NCI-H2029 treated with DMSO at 0.1 percent for 48 hours (cell line): ENCODE results near the gene BBLN.
"Not testable (repeated sequence)": the region's sequence is repeated elsewhere in the genome, so short reads cannot be mapped to it uniquely, and the experiment has no call there.

Experiments used
- DNase-seq: peaks from one replicate; lab custom pipeline; 2025; lab: John Stamatoyannopoulos, UW

Gene BBLN

GRCh38 chr9:128163523-128164306, 3.6 kb downstream of the BBLN start:
- no peak for DNase-seq

- DNase-seq = no peak
Measured at GRCh38 chr9:128164307-128164885, 4.3 kb downstream of the BBLN start.

GRCh38 chr9:128166169-128166568, 6.1 kb downstream of the BBLN start:
- no peak for DNase-seq

GRCh38 chr9:128167209-128167608, 7.1 kb downstream of the BBLN start:
- no peak for DNase-seq

- DNase-seq = no peak
Measured at GRCh38 chr9:128168731-128169308, 8.8 kb downstream of the BBLN start.

GRCh38 chr9:128169492-128169891, 9.4 kb downstream of the BBLN start:
- DNase-seq = no peak

GRCh38 chr9:128169925-128170324, 9.9 kb downstream of the BBLN start:
- no peak for DNase-seq

GRCh38 chr9:128174062-128174461, 14.0 kb downstream of the BBLN start:
- no peak for DNase-seq

GRCh38 chr9:128175102-128175563, 15.1 kb downstream of the BBLN start:
- no peak for DNase-seq

- no peak for DNase-seq
Measured at GRCh38 chr9:128175726-128176125, 15.7 kb downstream of the BBLN start.

- DNase-seq = no peak
Measured at GRCh38 chr9:128178806-128179431, 18.9 kb downstream of the BBLN start.

GRCh38 chr9:128180001-128180400, 19.9 kb downstream of the BBLN start:
- no peak for DNase-seq

- no peak for DNase-seq
Measured at GRCh38 chr9:128180447-128180846, 20.4 kb downstream of the BBLN start.

GRCh38 chr9:128181480-128181879, 21.4 kb downstream of the BBLN start:
- DNase-seq = not testable (repeated sequence)

GRCh38 chr9:128182893-128183588, 23.0 kb downstream of the BBLN start:
- DNase-seq = no peak

- DNase-seq = no peak
Measured at GRCh38 chr9:128185979-128186965, 26.2 kb downstream of the BBLN start.

- no peak for DNase-seq
Measured at GRCh38 chr9:128187361-128187760, 27.3 kb downstream of the BBLN start.

GRCh38 chr9:128188209-128188608, 28.1 kb downstream of the BBLN start:
- no peak for DNase-seq

- no peak for DNase-seq
Measured at GRCh38 chr9:128190013-128190412, 29.9 kb downstream of the BBLN start.

- DNase-seq = no peak
Measured at GRCh38 chr9:128190516-128191405, 30.7 kb downstream of the BBLN start.
